Testis (tissue), 2 donors: ENCODE measurements around the gene KRTAP5-1.

Source experiments
- CTCF ChIP-seq, 3 experiments: fragments of 450-650 bp in 2 of 3; fragments of 200-600 bp in 1 of 3; sonication (generic) in 1 of 3; IDR thresholded peaks; one replicate each; pipeline ENCODE4 v1.5.1; 2016 to 2019; ENCODE audit warnings: antibody characterized with exemption in 3 of 3, mild to moderate bottlenecking in 2 of 3, moderate library complexity in 1 of 3
- POLR2A ChIP-seq: fragments of 450-650 bp; IDR thresholded peaks from one replicate; pipeline ENCODE4 v1.6.1; 2017; ENCODE audit warnings: antibody characterized with exemption, mild to moderate bottlenecking, moderate library complexity

- TF ChIP-seq CTCF (IDR thresholded peaks at IDR 0.05) (no peak), POLR2A (no peak)
These were observed 46.9 kb downstream of the KRTAP5-1 start for GRCh38 chr11:1538153-1538552.
